GM18499 (cell line): Measurements from ENCODE around the gene EGFR.

Source experiments
- ATAC-seq: cut with Tn5 transposase; IDR thresholded peaks from one replicate; pipeline ENCODE4 v1.9.1; 2021; ENCODE audit warnings: moderate number of reproducible peaks; ENCODE audit not compliant: insufficient read depth, unreplicated experiment

The EGFR gene

DNA sequence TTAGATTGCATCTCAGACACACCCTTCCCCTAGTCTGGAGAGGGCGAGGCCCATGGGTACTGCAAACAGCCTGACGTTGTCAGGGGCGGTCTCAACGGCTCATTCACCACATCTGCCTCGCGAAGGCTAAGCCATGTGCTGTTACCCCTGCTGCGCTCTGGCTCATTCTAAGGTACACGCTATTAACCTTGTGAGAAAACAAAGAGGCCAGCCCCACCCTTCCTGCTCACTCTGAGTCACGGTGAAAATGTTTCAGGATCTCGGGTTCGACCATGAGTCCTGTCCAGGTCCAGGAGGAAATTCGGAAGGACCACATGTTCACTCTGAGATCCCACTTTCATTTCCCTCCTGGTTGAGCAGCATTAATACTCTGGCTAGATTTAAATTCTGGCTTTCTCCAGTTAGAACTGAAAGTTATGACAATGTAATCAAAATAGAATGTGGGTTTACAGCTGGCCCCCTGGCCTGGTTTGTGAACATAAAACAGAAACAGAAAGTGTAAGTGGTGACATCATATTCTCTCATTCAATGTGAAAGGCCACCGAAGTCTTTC is 55.2 kb downstream of the EGFR start:
- peak; percentile 56 for ATAC-seq

DNA sequence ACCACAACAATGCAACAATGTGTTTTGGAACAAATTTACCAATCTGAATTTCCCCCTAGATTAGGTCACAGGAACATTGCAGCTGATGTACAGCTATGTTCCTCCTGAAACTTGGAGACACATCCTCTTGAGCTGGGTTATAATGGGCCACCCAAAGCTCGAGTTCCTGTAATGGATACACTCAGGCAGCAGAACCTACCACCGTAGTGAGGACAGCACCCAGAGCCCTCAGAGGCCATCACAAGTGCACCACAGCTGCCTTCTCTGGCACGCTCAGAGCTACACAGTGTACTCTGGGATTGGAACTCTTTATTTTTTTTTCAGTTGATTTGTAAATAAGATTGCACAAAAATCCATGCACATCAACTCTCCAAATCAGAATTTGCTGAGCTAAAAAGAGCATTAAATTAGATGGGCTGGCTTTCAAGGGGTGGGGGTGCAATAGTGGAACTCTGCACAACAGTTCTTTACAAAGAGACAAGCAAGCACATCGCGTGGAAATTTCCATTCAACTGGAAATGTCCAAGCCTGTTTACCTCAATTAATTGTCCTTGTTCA is 56.7 kb downstream of the EGFR start:
- ATAC-seq = no peak

DNA sequence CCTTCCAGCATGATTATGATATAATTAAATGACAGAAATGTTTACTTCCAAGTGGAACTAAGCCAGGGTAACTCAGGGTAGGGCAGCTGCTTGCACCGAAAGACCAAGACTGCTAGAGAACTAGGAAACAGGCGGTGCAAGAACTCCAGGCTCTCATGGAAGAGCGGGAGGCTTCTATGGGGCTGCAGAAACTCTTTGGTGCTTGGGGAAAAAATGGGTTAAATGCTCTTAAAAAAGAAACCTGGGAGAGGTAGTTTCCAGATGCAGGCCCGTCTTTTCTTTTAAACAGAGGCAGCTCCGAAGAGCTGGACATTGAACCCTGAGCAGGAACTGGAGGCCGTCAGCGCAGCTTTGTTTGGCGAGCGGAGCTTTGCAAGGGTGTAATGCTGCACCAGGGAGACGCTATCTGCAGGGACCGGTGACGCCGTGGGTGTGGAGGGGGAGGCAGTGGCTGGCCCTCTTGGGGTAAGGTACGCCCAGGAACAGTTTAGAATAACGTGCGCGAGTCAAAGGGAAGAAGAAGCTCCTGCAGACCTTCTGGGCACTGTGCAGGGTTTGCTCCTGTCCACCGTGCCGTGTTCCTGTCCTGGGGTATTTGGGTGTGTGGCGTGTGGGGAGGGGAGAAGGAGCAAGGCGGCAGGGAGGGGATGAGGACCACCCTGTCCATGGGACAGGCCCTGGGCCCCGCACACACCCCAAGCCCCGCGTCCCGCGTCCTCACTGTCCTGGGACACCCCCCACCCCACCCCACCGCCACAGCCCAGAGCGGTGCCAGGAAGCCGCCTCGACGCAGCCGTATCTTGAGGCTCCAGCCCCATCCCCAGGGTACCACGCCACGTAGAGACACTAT is 59.0 kb downstream of the EGFR start:
- ATAC-seq = no peak

DNA sequence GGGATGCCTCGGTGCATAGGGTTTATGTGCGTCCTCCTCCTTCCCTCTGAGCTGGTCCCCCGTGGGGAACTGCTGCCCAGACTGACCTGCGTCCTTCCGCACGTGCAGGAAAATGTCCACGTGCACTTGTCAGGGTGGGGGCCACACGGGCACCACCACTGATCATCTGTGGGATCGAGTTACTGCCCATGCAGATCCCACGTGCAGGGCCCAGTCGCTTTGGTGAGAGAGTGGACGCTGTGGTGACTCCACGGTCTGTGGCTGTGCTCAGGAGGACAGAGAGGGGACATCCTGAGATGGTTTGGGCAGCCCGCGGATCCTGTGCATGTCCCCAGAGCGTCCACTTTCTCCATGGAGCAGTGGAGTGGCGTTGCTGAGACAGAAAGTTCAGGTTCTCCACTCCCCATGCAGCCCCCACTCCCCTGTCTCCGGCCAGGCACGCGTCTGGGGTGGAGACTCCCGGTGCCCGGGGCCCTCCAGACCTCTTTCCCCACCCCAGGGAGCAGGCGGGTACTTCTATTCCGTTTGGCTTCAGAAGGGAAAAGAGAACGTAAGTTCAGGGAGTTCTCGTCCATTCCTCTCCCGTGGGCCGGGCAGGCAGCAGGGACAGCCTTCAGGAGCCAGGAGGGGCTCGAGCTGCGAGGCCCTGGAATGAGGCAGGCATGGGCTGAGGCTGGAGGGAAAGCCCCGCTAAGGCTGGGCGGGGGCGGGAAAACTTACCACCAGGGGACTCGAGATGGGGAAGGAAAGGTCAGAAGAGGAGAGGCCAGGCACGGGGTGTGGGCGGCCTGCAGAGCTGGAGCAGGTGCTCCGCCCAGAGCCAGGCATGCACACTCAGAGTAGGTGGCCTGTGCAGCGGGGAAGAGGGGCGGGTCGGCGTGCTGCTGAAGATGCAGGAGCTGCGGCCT is 59.9 kb downstream of the EGFR start:
- no peak for ATAC-seq

GRCh38 chr7:55080000-55080623 is 61.3 kb downstream of the EGFR start:
- ATAC-seq = no peak

DNA sequence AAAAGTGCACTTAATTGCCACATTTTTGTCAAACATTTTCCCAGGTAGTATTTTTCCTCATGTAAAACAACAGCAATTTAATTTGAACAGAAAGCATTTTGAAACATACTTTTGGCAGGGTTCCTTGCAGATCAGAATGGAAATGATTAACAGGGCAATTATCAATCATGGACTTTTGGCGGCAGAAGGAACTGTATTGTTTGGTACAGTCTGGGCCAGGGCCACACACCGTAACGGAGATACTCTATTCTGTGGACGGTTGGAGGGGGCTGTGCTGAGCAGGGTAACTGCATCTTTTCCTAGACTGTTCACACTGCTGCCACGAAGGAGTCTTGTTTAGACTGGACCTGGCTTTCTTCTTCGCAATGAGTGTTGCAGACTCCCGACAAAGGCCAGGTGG is 62.3 kb downstream of the EGFR start:
- no peak for ATAC-seq

GRCh38 chr7:55081472-55082227 is 62.8 kb downstream of the EGFR start:
- no peak for ATAC-seq

DNA sequence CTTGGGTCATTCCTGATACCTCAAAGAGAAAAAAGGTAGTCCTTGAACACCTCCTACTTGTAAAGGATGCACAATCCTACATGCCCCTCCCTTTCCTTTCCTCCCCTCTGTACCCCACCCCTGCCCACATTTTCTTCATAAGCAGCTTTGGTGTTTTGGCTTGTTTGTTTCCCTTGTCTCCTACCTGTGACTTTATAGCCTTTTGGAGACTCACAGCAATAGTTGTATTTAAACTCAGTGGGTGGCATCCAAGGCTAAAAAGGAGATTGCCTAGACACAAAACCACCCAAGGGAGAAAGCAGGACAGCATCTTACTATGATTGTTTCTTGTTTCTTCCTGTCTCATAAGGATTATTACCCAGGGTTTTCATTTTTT is 63.4 kb downstream of the EGFR start:
- ATAC-seq = no peak

DNA sequence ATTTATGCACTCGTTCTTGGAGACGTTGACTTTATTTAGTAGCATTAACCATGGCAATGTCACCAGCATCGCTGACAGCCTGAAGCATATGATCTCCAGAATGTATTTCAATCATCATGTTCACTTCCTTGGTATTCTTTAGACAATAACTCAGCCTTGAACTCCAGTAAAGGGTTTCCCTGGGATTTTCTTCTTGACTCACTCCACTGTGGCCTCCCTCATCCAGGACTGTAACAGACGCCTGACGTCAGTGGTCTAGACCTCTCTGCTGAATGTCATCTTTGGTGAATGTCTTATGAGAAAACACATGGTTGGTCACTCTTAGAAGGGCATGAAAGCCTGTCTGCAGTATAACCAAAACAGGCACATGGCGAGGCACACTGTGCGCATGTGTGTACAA is 64.4 kb downstream of the EGFR start:
- ATAC-seq = no peak

DNA sequence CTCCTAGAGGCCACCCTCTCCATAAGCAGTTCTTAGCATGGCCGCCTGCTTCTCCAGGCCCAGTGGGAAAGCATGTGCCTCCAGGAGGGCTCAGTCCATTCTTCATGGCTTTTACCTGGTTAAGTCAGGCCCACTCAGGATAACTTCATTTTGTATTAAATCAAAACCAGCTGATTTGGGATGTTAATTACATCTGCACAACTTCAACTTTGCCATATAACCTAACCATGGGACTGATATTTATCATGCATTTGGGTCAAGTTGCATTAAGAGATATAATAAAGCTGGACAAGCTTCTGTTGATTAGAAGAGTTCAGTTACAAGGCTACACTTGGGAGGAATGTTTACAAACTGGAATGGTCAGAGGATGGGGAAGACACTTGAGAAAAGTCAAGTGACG is 65.5 kb downstream of the EGFR start:
- ATAC-seq = no peak

GRCh38 chr7:55085511-55086412 is 66.9 kb downstream of the EGFR start:
- no peak for ATAC-seq

DNA sequence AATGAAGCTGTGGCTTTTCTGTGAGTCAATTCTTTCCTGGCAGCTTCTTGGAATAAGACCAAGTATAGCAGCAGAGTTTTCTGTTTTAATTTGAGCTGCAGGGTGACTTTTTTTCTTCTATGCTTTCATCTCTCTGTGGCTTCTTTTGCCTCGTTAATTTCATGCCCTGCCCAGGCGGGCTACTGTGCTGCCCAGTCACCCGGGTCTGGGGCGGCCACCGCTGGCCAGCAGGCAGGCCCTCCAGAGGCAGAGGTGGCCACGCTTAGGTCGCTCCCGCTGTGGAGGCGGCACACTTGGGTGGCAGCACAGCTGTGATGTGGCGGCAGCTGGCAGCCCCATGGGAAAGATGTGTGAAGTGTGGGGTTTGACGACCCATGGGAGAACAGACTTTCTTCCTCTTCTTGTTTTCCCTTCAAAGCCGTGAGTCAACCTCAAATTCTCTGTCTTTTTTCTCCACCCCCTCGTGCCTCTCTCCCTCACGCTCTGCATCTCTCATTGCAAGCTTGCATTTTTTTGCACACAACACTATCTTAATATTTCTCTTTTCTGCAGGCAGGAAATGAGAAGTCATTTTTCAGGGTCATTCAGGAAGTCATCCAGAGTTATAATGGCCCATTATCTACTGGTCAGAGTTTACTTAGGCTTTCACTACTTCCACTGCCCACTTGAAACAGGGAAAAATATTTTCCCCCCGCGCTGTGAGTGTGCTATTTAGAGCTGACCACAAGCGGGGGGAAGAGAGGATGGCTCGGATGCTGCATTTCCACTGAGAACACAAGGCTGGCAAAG is 67.8 kb downstream of the EGFR start:
- peak; percentile 64 for ATAC-seq

GRCh38 chr7:55087521-55087961 is 68.7 kb downstream of the EGFR start:
- no peak for ATAC-seq

GRCh38 chr7:55088107-55088506 is 69.3 kb downstream of the EGFR start:
- no peak for ATAC-seq

DNA sequence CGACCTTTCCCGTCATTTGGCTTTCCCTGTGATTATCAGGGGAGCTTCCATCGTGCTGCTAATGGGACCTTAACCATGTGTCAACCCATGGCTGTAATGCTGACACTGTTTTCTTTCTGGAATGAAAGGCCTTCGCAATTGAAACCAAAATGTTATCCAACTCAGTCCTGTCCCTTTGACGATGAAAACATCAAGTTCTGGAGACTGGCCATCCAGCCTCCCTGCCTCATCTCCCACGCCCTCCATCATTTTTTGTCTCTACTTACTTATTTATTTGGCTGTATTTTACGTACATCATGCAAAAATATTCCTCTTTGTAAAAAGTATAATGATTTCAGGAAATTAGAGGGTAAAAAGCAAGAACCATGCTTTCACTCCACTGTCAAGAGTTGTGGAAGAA is 69.8 kb downstream of the EGFR start:
- no peak for ATAC-seq

DNA sequence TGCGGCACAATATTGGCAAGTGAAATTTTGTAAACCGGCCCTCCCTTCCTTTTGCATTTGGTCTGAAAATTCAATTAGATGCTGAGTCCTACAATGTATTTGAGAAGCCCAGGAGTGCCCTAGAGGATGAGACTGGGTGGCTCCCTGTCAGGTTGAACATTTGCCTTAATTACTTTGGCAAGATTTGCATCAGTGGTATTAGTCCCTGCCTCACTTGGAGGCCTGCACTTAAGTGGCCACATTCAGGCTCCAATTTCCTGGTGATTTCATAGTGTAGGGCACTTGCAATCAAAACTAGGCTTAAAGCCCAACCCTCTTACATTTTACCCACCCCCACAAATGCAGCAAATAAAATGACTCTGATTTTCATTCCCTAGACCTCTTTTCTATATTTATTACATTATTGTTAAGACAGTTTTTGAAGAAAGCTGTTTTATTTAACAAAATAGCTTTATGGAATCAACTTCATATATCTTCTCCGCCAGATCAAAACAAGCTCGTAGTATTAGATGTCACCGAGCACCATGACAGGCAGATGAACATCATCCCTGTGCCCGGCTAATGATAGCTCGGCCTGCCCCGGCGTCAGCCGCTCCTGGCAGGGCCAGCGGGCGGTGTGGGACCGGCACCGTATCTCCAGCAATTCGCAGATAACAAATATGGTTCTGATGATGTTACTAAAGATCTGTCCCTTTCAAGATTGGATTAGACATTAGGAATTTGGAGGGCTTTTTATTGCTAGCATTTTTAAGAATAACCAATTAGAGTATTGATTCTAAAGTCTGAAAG is 73.6 kb downstream of the EGFR start:
- ATAC-seq = no peak

DNA sequence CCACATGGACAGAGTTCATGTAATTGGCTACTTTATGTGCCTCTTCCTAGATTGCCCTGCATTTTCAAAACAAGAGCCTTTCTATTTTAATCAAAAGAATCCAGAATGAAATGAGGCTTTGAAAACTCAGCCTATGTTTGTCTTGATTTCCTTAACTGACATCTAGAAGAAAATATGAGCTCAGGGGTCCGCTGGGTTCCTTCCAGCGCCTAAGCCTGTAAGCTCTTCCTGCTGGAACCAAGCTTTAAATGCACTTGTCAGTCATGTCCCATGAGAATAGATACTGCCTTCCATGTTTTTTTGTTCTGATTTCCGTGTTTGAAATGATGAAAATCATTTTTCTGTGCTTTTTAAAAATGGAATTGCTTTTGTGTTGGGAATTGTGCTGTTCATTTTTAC is 74.2 kb downstream of the EGFR start:
- ATAC-seq = no peak
